Limb (tissue), 2 donors: ENCODE measurements around the gene ACTN1.
"Not testable (repeated sequence)": the region's sequence is repeated elsewhere in the genome, so short reads cannot be mapped to it uniquely, and the experiment has no call there.

Experiments used
- DNase-seq, 2 donors: peaks; one replicate each; pipeline ENCODE4 v3.0.0-alpha.2; 2016; ENCODE audit errors: extremely low spot score in 2 of 2

The ACTN1 gene

GRCh38 chr14:68979021-68979721 is at the start of gene ACTN1:
Gene ACTN1 (minus strand): TSS chr14:68979302. CDS start chr14:68979056, 246 bp downstream.
- peak; percentile 89 to 91 for DNase-seq

GRCh38 chr14:69027242-69027913 is 48.3 kb upstream of the ACTN1 start:
- DNase-seq: no peak

DNA sequence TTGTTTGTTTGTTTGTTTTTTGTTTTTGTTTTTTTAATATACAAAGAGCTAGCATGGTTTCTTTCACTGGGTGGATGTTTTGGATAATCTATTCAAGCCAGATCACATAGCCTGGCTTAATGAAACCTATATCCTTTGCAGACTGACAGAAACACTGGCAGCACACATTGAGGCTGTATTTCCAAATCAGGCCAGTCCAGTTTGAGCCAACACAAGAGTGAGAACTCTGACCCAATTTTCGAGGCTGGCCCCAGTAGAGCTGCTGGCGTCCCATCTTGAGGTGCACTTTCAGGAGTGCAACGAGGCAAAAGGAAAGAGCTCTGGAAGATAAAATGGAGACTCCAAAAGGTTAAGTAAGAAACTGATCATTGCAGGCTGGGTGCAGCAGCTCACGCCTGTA is 43.9 kb upstream of the ACTN1 start:
- no peak for DNase-seq

DNA sequence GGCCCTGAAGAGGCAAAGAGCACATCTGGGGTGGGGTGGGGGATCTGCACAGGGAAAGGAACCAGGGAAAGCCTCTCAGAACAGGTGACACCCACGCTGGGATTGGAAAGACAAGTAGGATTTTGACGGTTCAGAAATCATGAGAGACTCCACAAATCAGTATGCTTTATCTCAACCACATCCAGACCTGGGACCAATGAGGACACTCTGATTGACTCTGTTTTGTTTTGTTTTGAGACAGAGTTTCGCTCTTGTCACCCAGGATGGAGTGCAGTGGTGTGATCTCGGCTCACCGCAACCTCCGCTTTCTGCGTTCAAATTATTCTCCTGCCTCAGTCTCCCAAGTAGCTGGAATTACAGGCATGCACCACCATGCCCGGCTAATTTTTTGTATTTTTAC is 43.0 kb upstream of the ACTN1 start:
- DNase-seq: not testable (repeated sequence)

DNA sequence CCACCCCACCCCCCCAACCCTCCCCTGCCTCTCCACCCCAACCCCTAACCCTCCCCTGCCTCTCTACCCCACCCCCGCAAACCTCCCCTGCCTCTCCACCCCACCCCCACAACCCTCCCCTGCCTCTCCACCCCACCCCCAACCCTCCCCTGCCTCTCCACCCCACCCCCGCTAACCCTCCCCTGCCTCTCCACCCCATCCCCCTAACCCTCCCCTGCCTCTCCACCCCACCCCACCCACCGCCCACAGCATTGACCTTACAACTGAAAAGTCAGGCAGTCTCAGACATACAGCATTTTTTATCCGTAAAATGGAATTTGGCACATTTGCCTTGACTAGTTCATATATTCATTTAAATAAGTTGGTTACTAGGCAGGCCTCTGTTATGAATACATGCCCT is 38.6 kb upstream of the ACTN1 start:
- no peak for DNase-seq

GRCh38 chr14:69014829-69015259 is 35.7 kb upstream of the ACTN1 start:
- no peak for DNase-seq

GRCh38 chr14:69013943-69014782 is 35.1 kb upstream of the ACTN1 start:
- DNase-seq: peak in 1 of 2 donors; percentile 21

DNA sequence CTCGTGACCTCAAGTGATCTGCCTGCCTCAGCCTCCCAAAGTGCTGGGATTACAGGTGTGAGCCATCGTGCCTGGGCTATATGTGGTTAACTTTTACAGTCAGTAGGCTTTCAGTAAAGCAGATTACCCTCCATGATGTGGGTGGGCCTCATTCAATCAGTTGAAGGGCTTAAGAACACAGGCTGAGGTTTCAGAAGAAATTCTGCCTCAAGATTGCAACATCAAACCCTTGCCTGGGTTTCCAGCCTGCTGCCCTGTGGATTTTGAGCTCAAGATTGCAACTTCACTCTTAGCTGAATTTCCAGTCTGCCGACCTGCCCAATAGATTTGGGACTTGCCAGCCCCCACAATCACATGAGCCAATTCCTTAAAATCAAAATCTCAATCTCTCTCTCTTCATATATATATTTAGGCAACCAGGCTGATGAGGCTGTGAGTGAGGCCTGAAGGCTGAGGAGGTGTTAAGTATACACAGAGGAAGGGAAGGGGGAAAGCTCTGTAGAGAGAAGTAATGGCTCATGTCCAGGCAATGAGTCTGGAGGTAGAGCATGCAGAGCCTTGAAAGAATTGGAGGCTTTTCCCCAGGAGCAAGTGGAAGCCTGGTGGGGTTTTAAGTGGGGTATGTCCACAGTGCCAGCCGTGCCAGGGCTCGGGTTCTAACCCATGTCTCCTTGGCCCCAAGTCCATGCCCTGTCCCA is 33.3 kb upstream of the ACTN1 start:
- no peak for DNase-seq

- no peak for DNase-seq
Measured at GRCh38 chr14:69010648-69011047, 31.5 kb upstream of the ACTN1 start.

DNA sequence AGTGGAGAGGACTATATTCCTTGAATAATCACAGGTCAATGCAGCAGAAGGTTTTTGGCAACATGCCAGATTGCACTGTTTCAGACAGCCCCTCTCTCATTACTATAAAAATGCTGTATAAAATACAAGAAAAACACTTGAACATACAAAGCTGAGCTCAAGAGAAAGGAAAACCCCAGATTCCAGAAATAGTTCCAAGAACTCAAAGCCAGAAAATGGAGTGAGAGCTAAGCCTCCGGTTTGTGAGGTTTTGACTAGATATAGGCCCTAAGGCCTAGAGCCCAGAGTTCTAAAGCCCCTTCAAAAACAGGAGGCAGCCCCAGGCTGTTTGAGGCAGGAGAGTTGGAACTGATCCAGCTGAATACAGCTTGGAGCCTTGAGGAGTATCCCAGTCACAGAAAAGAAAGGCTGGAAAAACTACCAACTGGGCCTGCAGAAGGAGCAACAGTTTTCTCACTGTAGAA is 29.4 kb upstream of the ACTN1 start:
- DNase-seq: peak; percentile 51 to 55

- DNase-seq: no peak
Measured at GRCh38 chr14:69006346-69006745, 27.2 kb upstream of the ACTN1 start.

GRCh38 chr14:69005432-69006148 is 26.5 kb upstream of the ACTN1 start:
- DNase-seq: peak in 1 of 2 donors; percentile 15

DNA sequence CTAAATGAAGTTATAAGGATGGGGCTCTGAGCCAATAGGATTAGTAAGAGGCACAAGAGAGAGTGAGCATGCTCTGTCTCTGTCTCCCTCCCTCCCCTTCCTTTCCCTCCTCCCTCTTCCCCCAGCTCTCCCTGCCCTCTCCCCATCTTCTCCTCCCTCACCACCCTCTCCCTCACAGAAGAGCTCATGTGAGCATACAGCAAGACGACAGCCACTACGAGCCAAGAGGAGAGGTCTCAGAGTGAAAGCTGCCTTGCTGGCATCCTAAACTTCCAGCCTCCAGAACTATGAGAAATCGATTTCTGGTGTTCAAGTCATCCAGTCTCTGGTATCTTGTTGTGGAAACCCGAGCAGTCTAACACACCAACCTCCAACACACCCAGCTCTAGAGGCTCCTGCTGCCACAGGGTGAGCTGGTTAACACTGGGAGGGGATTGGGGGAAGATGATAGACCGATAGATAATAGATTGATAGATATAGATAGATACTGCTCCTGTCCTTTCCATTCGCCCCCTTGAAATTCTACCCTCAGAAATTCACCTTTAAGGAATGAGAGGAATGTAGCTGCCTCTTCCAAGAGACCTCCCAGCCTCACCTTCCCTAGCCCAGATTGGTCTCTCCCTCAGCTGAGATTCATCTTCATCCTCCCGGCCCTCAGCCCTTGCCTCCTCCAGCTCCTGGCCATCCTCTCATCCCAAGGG is 25.8 kb upstream of the ACTN1 start:
- no peak for DNase-seq

- no peak for DNase-seq
Measured at GRCh38 chr14:69003626-69004025, 24.5 kb upstream of the ACTN1 start.

DNA sequence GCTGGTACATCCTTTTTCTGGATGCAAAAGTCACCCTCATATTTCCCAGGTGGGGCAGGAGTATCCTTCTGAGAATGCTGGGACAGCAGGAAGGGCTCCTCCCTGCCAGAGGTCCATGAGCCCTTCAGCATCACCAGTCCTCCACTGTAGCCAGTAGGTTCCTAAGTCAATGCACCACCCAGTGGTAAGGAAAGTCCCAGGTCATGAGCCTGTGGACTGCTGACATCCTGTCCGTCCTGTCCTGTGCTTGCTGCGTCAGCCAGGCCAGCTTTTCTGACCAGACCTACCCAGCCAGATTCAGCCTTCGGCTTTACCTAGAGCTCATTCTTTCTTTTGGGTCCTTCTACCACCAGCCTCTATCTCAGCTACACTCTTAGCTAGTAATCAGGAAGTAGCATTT is 23.0 kb upstream of the ACTN1 start:
- DNase-seq: no peak

GRCh38 chr14:69001375-69001774 is 22.3 kb upstream of the ACTN1 start:
- no peak for DNase-seq

GRCh38 chr14:68998062-68998461 is 19.0 kb upstream of the ACTN1 start:
- no peak for DNase-seq

DNA sequence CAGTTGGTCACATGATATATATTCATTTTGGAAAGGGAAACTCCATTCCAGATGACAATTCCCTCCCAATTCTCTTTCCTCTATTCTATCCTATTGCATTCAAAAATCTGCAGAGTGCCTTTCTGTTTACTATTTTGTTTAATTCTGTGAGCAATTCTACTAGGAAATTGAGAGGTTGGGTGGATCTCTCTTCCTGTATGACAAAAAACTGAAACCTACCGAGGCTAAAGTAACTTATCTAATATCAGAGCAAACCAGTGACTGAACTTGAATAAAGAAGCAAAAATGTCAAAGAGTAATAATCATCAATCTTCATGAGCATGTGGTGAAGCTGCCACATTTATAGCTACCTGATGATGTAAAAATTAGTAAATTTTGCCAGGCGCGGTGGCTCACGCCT is 16.6 kb upstream of the ACTN1 start:
- DNase-seq: no peak

DNA sequence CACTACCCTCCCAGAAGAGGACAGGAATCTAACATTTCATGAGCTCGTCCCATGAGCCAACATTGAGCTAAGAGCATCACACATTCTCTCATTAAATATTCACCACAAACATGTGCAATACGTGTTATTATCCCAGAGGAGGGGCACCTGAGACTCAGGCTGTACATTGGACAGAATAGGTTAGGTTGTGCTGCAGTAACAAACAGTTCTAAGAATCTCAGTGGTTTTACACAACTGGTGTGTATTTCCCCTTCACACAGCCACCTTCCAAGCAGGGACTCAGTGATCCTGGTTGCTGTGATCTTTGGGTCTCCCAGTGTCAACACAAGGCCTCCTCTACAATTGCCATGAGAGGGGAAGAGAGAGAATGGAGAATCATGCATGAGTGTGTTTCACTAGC is 15.0 kb upstream of the ACTN1 start:
- DNase-seq: no peak

DNA sequence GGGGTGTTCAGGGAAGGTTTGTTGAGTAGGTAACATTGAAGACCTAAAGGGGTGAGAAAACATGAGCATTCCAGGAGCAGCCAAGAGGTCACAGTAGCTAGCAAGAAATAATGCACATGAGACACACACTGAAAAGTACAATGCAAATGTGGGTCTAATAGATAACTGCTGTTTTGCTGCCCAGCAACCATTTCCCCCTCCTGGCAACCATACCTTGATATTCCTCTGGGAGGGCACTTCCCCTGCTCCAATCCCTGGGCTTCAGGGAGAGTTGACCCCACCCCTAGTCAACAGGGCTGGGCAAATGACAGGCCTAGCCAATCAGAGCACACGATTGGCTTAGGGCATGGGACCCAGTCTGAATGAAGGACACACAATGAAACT is 8.5 kb upstream of the ACTN1 start:
- no peak for DNase-seq
